ENCODE results near the gene EGLN1.
A peak's percentile ranks its signal among the peaks of the same experiment; 100 is the strongest.
"Not testable (repeated sequence)": the region's sequence is repeated elsewhere in the genome, so short reads cannot be mapped to it uniquely, and the experiment has no call there.

The EGLN1 gene

DNA sequence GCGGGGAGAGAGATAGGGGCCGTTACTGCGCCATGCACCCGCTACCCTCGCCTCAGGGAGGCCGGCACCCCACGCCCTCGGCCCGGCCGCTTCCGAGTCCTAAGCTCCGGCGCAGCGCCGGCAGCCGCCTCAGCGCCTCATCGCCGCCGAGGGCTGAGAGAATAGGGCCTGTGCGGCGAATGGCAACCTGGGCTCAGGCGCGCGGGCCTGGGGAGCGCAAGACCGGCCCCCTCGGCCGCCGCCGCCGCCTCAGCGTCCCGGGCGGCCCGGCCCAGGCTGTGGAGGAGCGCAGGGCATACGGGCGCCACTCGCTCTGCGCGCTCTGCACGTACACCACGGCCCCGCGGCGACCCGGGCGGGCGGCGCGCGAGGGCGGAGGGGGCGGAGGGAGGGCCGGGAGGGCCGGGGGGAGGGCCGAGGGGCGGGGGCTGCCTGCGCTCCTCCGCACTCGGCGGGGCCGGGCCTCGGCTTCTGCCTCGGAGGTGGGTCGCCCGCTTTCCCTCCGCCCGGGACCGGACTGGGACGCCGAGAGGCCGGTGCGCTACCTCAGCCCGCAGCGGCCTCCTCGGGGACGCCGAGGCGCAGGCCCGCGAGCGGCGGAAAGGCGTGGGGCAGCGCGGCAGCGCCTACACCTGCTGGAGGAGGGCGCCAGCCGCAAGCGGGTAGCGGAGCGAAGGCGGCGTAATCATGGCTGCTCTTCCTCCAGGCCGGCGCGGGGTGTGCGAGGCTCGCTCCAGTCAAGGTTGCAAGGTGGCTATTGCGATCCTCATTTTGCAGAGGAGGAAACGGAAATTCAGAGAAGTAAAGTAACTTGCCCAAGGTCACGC is at the start of gene EGLN1:
Gene EGLN1, minus strand, starts transcription at position 317 of the 827 bp plus-strand sequence. CDS start 399 bp downstream, outside the sequence.
- peak; percentile 22 to 95 (median 83) for DNase-seq

DNA sequence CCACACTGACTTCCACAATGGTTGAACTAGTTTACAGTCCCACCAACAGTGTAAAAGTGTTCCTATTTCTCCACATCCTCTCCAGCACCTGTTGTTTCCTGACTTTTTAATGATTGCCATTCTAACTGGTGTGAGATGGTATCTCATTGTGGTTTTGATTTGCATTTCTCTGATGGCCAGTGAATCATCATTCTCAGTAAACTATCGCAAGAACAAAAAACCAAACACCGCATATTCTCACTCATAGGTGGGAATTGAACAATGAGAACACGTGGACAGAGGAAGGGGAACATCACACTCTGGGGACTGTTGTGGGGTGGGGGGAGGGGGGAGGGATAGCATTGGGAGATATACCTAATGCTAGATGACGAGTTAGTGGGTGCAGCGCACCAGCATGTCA is 49.4 kb upstream of the EGLN1 start:
- not testable (repeated sequence) for DNase-seq

- DNase-seq, result not testable (repeated sequence)
Observed at GRCh38 chr1:231471027-231471426, 48.9 kb upstream of the EGLN1 start.

DNA sequence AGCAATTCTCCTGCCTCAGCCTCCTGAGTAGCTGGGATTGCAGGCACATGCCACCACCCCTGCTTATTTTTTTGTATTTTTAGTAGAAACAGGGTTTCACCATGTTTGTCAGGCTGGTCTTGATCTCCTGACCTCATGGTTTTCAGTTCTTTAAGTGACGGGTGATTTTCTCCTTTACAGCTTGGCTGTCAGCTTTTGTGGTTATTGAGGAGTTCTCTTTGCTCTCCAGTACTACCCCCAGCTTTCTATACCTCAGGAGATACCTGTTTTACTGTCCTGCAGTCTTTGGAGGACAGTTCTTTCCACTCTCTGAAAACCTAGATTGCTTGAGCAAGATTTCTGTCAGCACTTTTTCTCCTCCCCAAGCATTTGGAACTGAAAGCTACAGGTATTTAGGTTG is 45.9 kb upstream of the EGLN1 start:
- peak in 1 of 14 donors; percentile 2 for DNase-seq

DNA sequence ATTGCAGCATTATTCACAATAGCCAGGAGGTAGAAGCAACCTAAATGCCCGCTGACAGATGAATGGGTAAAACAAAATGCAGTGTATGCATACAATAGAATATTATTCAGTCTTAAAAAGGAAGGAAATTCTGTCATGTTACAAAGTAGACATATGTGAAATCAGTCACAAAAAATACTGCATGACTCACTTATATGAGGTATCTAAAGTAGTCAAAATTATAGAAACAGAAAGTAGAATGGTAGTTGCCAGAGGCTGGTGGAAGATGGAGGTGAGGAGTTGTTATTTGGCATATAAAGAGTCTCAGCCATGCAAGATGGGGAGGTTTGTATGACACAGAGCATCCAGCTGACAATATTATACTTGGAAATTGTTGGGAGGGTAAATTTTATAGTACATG is 43.0 kb upstream of the EGLN1 start:
- no peak for DNase-seq

GRCh38 chr1:231463541-231463940 is 41.5 kb upstream of the EGLN1 start:
- DNase-seq, result no peak

DNA sequence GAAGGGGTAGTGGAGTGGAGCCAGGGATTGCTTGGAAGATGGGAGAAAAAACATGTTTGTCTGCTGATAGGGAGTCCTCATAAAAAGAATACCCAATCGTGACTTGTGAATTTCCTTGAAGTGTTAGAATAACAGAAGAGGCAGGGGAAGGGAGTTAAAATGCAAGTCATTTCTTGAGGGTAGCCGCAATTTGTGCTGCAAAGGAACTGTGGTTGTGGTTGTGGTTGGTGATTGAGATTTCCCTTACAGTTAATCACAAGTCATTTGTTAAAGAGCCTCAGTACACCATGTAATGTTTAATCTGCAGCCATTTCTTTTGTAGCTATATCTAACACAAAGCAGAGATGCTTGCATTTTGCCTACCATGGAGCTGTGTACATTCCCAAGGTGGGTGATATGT is 38.5 kb upstream of the EGLN1 start:
- DNase-seq, result no peak

GRCh38 chr1:231459438-231459837 is 37.4 kb upstream of the EGLN1 start:
- not testable (repeated sequence) for DNase-seq

DNA sequence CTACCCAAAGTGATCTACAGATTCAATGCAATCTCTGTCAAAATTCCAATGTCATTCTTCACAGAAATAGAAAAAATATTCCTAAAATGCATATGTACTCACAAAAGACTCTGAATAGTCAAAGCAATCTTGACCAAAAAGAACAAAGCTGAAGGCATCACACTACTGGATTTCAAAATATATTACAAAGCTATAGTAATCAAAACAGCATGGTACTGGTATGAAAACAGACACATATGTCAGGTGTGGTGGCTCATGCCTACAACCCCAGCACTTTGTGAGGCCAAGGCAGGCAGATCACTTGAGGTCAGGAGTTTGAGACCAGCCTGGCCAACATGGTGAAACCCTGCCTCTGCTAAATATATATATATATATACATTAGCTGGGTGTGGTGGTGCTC is 35.9 kb upstream of the EGLN1 start:
- not testable (repeated sequence) for DNase-seq

DNA sequence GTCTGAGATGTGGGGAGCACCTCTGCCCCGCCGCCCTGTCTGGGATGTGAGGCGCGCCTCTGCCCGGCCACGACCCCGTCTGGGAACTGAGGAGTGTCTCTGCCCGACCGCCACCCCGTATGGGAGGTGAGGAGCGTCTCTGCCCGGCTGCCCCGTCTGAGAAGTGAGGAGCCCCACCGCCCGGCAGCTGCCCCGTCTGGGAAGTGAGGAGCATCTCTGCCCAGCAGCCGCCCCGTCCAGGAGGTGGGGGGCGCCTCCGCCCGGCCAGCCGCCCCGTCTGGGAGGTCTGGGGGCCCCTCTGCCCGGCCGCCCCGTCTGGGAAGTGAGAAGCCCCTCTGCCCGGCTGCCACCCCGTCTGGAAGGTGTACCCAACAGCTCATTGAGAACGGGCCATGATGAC is 32.0 kb upstream of the EGLN1 start:
- DNase-seq, result not testable (repeated sequence)

- DNase-seq, result no peak
Observed at GRCh38 chr1:231446138-231446537, 24.1 kb upstream of the EGLN1 start.

- no peak for DNase-seq
Observed at GRCh38 chr1:231444059-231444458, 22.0 kb upstream of the EGLN1 start.

GRCh38 chr1:231443363-231443762 is 21.3 kb upstream of the EGLN1 start:
- no peak for DNase-seq

DNA sequence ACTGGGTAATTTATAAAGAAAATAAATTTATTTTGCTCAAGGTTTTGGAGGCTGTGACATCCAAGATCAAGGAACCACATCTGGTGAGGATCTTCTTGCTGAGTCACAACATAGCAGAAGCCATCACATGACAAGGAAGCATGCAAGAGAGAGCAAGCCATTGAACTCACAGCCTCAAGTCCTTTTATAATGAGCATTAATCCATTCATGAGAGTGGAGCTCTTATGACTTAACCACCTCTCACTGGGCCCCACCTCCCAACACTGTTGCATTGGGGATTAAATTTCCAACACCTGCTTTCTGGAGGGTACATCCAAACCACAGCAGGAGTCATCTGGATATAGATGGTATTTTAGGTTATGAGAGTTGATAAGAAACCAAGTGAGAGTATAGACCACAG is 20.6 kb upstream of the EGLN1 start:
- DNase-seq, result no peak

GRCh38 chr1:231432996-231433395 is 10.9 kb upstream of the EGLN1 start:
- no peak for DNase-seq

DNA sequence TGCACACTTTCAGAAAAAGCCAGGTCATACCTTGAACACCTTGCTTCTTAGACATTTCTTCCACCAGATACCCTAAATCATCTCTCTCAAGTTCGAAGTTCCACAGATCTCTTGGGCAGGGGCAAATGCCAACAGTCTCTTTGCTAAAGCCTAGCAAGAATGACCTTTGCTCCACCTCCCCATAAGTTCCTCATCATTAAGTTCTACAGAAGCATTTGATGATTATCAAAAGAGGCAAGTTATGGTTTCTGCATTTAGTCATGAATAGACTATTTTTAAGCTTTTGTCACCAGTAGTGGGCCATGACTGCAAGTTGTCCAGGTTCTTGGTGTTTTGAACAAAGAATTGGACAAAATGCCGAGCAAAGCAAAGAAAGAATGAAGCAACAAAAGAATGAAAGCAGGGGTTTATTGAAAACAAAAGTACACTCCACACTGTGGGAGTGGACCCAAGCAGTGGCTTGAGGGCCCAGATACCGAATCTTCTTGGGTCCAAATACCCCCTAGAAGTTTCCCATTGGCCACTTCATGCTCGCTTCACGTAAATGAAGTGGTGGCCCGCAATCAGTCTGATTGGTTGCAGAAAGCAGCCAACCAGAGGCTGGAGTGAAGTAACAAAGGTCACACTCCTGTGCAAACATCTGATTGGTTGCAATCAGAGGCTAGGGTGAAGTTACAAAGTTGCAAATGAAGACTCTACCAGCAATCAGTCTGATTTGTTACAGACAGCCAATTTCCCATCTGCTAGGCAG is 9.8 kb upstream of the EGLN1 start:
- DNase-seq, result no peak

- DNase-seq, result not testable (repeated sequence)
Observed at GRCh38 chr1:231430678-231431352, 8.7 kb upstream of the EGLN1 start.

DNA sequence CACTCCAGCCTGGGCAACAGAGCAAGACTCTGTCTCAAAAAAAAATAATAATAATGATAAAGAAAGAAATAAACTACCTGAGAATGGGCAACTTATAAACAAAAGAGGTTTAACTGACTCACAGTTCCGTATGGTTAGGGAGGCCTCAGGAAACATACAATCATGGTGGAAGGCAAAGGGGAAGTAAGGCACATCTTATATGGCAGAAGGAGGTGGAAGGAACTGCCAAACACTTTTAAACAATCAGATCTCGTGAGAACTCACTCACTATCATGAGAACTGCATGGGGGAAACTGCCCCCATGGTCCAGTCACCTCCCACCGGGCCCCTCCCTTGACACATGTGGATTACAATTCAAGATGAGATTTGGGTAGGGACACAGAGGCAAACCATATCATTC is 6.3 kb upstream of the EGLN1 start:
- DNase-seq, result no peak

DNA sequence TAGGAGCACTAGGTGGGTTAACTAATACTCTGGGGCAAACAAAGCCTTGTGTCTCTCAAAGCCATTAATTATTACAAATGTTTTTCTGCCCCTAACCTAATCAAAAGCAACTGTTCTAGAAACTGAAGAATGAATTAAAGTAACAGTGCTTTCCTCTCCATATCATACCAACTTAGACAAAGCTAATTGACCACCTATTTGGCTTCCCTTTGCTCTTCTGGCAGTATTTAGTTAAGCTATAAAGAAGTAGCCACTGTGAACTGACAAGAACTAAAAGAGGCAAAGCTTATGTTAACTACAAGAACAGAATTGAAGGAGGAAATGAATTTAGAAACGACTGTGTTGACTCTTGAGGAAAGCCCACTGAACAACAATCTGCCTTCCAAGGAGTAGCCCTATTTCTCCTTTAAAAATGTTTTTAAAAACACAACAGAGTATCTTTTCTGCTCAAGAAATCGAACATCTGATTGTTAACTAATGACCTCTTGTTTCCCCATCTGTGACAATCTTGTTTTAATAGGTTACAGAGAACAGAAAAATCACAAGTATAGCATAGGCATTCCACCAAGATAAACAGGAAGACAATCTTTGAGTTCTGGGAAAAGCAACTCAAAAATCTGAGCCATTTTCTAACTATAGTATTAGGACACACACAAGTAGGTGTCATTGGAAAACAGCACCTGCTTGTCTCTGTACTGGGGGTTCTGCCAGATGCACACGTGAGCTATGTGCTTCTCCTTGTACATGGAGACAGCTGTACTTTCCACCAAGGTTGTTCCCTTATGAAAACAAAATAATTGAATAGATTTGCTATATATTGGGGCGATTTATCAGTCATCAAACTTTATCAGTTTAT is 3.1 kb upstream of the EGLN1 start:
- DNase-seq, result no peak

DNA sequence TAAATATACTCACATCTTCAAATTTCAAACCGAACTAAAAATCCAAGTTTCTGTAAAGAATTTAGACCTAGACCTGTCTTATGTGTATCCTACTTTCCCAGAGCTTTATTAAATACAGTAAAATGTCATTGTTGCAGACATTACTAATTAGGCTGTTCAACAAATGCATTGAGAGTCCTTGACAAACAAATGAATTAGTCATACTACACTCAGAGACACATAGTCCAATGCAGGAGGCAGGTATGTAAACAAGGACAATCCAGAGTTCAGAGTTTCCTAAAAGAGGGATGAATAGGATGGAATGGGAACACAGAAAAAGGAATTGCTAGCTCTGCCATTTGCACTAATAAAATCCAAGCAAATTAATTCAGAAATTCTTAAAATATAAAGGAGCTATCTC is 1.6 kb upstream of the EGLN1 start:
- DNase-seq, result no peak

DNA sequence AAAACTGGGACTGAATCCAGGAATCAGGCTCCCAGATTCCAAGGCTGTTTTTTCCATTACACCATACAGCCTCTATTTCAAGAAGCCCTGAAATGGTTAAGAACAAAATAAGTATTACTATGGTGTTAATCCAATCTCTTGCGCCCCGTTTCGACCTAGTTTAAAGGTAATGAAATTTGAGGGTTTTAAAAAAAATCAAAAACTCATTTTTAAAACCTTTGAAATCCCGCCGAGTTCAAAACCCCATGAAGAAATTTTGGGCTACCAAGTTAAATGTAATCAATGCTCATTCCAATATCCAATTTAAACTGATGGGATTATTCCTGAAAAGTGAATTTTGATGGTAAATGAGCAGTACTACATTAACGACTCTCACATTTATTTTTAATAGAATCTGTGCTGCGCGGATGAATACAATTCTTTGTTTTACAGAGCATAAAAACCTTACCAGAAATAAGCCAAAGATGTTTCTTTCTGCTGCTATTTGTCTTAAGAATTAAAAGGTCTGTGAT is 767 bp upstream of the EGLN1 start:
- DNase-seq, result no peak

DNA sequence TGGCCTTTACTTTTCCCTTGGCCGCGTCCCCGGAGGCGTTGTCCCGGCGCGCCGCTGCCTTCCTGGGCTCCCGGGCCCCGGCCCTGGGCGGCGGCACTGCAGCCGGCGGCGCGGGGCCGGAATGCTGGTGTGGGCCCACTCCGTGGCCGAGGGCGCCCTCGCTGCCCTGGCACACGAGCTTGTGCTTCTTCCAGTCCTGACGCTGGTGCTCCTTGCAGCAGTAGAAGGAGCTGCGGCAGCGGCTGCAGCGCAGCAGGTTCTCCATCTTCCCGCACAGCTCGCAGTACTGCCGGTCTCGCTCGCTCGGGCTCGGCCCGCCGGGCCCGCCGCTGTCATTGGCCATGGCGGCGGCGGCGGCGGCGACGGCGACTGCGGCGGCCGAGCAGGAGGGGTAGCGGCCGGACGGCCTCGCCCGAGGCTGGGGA is 529 bp downstream of the EGLN1 start:
- peak in 10 of 14 donors; percentile 38 to 78 (median 58) for DNase-seq
